IMR-90 (cell line): ENCODE results near the gene SH2D5. TPM values are rescaled to one million over a fixed set of nuclear protein-coding genes. Genes with fewer than 3 reads are reported as not detected.

ENCODE experiments used
- ATAC-seq: fragments of 200-7000 bp; cut with Tn5 transposase; 2 replicates; pipeline ENCODE4 v1.9.1; 2020; ENCODE audit warnings: low read depth, mild to moderate bottlenecking, moderate library complexity
- BruUV-seq: library from RNA; stranded (reverse); fragments of 400-500 nt; replicated peaks from 2 replicates; lab custom pipeline; 2021; lab: Mats Ljungman, UMichigan
- CTCF ChIA-PET: fragments of 300-600 bp; formaldehyde crosslinking; extraction: SDS; loops from one replicate; lab custom pipeline; 2021; ENCODE audit warnings: antibody characterized with exemption; lab: Yijun Ruan, JAX
- POLR2A ChIA-PET: fragments of 300-600 bp; sonication (Branson Sonifier 250); formaldehyde crosslinking; loops from one replicate; lab custom pipeline; 2022; ENCODE audit warnings: antibody characterized with exemption; ENCODE audit not compliant: unreplicated experiment; lab: Charles Lee
- DNase-seq: peaks from one replicate; pipeline ENCODE4 v3.0.0; 2013
- H2AFZ ChIP-seq: replicated peaks from 2 replicates; pipeline ENCODE3; 2013; ENCODE audit warnings: low read length, mild to moderate bottlenecking; ENCODE audit not compliant: poor library complexity
- H2AK5ac ChIP-seq: 2 replicates; pipeline ENCODE4 v1.6.1; 2013; ENCODE audit warnings: low read depth, low read length, inconsistent platforms
- H2AK9ac ChIP-seq: replicated peaks from 2 replicates; pipeline ENCODE3; 2013; ENCODE audit warnings: mild to moderate bottlenecking, low read depth, low read length, moderate library complexity; ENCODE audit not compliant: poor library complexity
- H2BK120ac ChIP-seq: 2 replicates; pipeline ENCODE4 v1.6.1; 2013; ENCODE audit warnings: low read depth, low read length, inconsistent platforms
- H2BK15ac ChIP-seq: 3 replicates; pipeline ENCODE4 v1.6.1; 2013; ENCODE audit warnings: low read depth, low read length, inconsistent platforms
- H2BK20ac ChIP-seq: 2 replicates; pipeline ENCODE4 v1.6.1; 2013; ENCODE audit warnings: low read depth, mild to moderate bottlenecking, inconsistent platforms, low read length, moderate library complexity
- H2BK5ac ChIP-seq: 2 replicates; pipeline ENCODE4 v1.6.1; 2013; ENCODE audit warnings: mild to moderate bottlenecking, low read depth, low read length, inconsistent platforms; ENCODE audit not compliant: poor library complexity, severe bottlenecking
- H3K14ac ChIP-seq: replicated peaks from 2 replicates; pipeline ENCODE4 v1.6.1; 2013; ENCODE audit warnings: low read depth, low read length, inconsistent platforms
- H3K18ac ChIP-seq: 2 replicates; pipeline ENCODE4 v1.6.1; 2013; ENCODE audit warnings: low read depth, low read length, control low read depth
- H3K23ac ChIP-seq: 2 replicates; pipeline ENCODE4 v1.6.1; 2013; ENCODE audit warnings: low read depth, low read length, inconsistent platforms
- H3K27ac ChIP-seq: 2 replicates; pipeline ENCODE4 v1.5.1; 2013; ENCODE audit warnings: mild to moderate bottlenecking, control low read depth, low read length; ENCODE audit not compliant: insufficient read depth
- H3K27me3 ChIP-seq: 2 replicates; pipeline ENCODE4 v1.6.1; 2013; ENCODE audit warnings: low read length; ENCODE audit not compliant: control insufficient read depth, insufficient read depth
- H3K36me3 ChIP-seq: 2 replicates; pipeline ENCODE4 v1.6.1; 2013; ENCODE audit warnings: low read length, mixed read lengths; ENCODE audit not compliant: control insufficient read depth, insufficient read depth
- H3K4ac ChIP-seq: 2 replicates; pipeline ENCODE4 v1.6.1; 2013; ENCODE audit warnings: low read depth, low read length, inconsistent platforms
- H3K4me1 ChIP-seq: 2 replicates; pipeline ENCODE4 v1.6.1; 2013; ENCODE audit warnings: low read length, mixed read lengths; ENCODE audit not compliant: control insufficient read depth, insufficient read depth
- H3K4me2 ChIP-seq: 2 replicates; pipeline ENCODE4 v1.6.1; 2013; ENCODE audit warnings: low read depth, mild to moderate bottlenecking, control low read depth, low read length, moderate library complexity
- H3K4me3 ChIP-seq: 2 replicates; pipeline ENCODE4 v1.5.1; 2013; ENCODE audit warnings: low read depth, mild to moderate bottlenecking, control low read depth, low read length, moderate library complexity; ENCODE audit not compliant: insufficient read depth
- H3K56ac ChIP-seq: 2 replicates; pipeline ENCODE4 v1.6.1; 2013; ENCODE audit warnings: low read length, inconsistent platforms; ENCODE audit not compliant: insufficient read depth; ENCODE audit errors: extremely low read depth
- H3K79me1 ChIP-seq, 2 experiments: 2 replicates each; pipeline ENCODE4 v1.6.1; 2013; ENCODE audit warnings: low read length in 2 of 2, inconsistent platforms in 1 of 2, low read depth in 1 of 2
- H3K9ac ChIP-seq: 2 replicates; pipeline ENCODE4 v1.6.1; 2013; ENCODE audit warnings: low read depth, low read length, control low read depth
- H3K9me1 ChIP-seq: 2 replicates; pipeline ENCODE4 v1.6.1; 2013; ENCODE audit warnings: low read length, inconsistent platforms; ENCODE audit not compliant: insufficient read depth
- H3K9me3 ChIP-seq: 2 replicates; pipeline ENCODE4 v1.6.1; 2013; ENCODE audit warnings: low read length; ENCODE audit not compliant: control insufficient read depth, insufficient read depth
- H4K20me1 ChIP-seq: 2 replicates; pipeline ENCODE4 v1.6.1; 2013; ENCODE audit warnings: low read length, inconsistent platforms; ENCODE audit not compliant: insufficient read depth
- H4K5ac ChIP-seq: 2 replicates; pipeline ENCODE4 v1.6.1; 2013; ENCODE audit warnings: mild to moderate bottlenecking, low read depth, low read length, control low read depth
- H4K8ac ChIP-seq, 2 experiments: 2 replicates each; pipeline ENCODE4 v1.6.1; 2013; ENCODE audit warnings: low read depth in 2 of 2, low read length in 2 of 2, control low read depth in 1 of 2, inconsistent platforms in 1 of 2
- H4K91ac ChIP-seq: 2 replicates; pipeline ENCODE4 v1.6.1; 2013; ENCODE audit warnings: low read depth, low read length, inconsistent platforms; ENCODE audit not compliant: insufficient read depth
- CEBPB ChIP-seq: IDR thresholded peaks from 2 replicates; pipeline ENCODE4 v1.6.1; 2012; ENCODE audit warnings: low read depth, low read length, improper control_type of control experiment
- MAFK ChIP-seq: IDR thresholded peaks from 2 replicates; pipeline ENCODE4 v1.6.1; 2012; ENCODE audit warnings: low read depth, low read length, improper control_type of control experiment
- MAZ ChIP-seq: IDR thresholded peaks from 2 replicates; pipeline ENCODE4 v1.6.1; 2012; ENCODE audit warnings: low read depth, mild to moderate bottlenecking, low read length, improper control_type of control experiment, moderate library complexity, borderline replicate concordance
- NFE2L2 ChIP-seq: fragments of 150-350 bp; IDR thresholded peaks from 2 replicates; pipeline ENCODE4 v1.6.1; 2016; ENCODE audit warnings: low read depth, mild to moderate bottlenecking, low read length
- POLR2A ChIP-seq: IDR thresholded peaks from 2 replicates; pipeline ENCODE4 v1.6.1; 2012; ENCODE audit warnings: mild to moderate bottlenecking, low read depth, low read length
- RAD21 ChIP-seq: IDR thresholded peaks from 2 replicates; pipeline ENCODE4 v1.6.1; 2012; ENCODE audit warnings: low read length, improper control_type of control experiment
- RCOR1 ChIP-seq: IDR thresholded peaks from 2 replicates; pipeline ENCODE4 v1.6.1; 2012; ENCODE audit warnings: mild to moderate bottlenecking, low read length, improper control_type of control experiment; ENCODE audit not compliant: insufficient replicate concordance
- RFX5 ChIP-seq: IDR thresholded peaks from 2 replicates; pipeline ENCODE4 v1.8.0; 2012; ENCODE audit warnings: low read depth, mild to moderate bottlenecking, low read length, moderate library complexity
- SMC3 ChIP-seq: fragments of 150-350 bp; IDR thresholded peaks from 2 replicates; pipeline ENCODE4 v1.6.1; 2016; ENCODE audit warnings: low read depth, mild to moderate bottlenecking, antibody characterized with exemption, low read length, moderate library complexity
- WGBS, 2 experiments: methylation state at CpG; one replicate each; pipeline versions ENCODE4 v1.1.5 to v1.1.7; 2013; ENCODE audit warnings: missing lambda C conversion rate in 2 of 2; ENCODE audit not compliant: insufficient read length in 1 of 2; ENCODE audit errors: extremely low coverage in 2 of 2; 5-methylcytosine and 5-hydroxymethylcytosine counted together
- dilution Hi-C: fragments of 300-500 bp; cut with HindIII; formaldehyde crosslinking; loops from one replicate; pipeline ENCODE4 v1.14.3; 2018; ENCODE audit warnings: low sequenced_read_pairs; ENCODE audit not compliant: unreplicated experiment
- in situ Hi-C: fragments of 300-500 bp; cut with MboI; formaldehyde crosslinking; loops from 3 replicates; pipeline ENCODE4 v1.14.3; 2019; ENCODE audit warnings: low sequenced_read_pairs, inconsistent platforms, mixed read lengths
- intact Hi-C: fragments of 100-400 bp; cut with micrococcal nuclease; formaldehyde crosslinking; loops from 2 replicates; pipeline ENCODE4 v1.10.0; 2022
- polyA plus RNA-seq, 3 experiments: library from polyadenylated mRNA; depleted of rRNA; stranded (reverse); fragments of >200 nt; gene quantifications; 2 replicates each; pipeline ENCODE4 v1.2.3, GENCODE V29; 2012; ENCODE audit warnings: low replicate concordance in 1 of 3
- total RNA-seq: library from RNA; depleted of rRNA; stranded (reverse); fragments of >200 nt; gene quantifications from 2 replicates; pipeline ENCODE4 v1.2.3, GENCODE V29; 2012
- TF ChIP-seq, protein P1 (sequence below): fragments of 150-350 bp; IDR thresholded peaks from 2 replicates; pipeline ENCODE4 v1.6.1; 2016; ENCODE audit warnings: low read depth, mild to moderate bottlenecking, low read length, moderate library complexity, borderline replicate concordance
- TF ChIP-seq, protein P2 (sequence below): conservative IDR thresholded peaks from 2 replicates; pipeline ENCODE4 v1.5.1; 2012; ENCODE audit warnings: mild to moderate bottlenecking, low read depth, low read length, improper control_type of control experiment

SH2D5 gene
- total and polyA plus RNA-seq, 2 of the 4 experiments (the other 2 are of a cell fraction): 7.2 to 14.4 TPM

DNA sequence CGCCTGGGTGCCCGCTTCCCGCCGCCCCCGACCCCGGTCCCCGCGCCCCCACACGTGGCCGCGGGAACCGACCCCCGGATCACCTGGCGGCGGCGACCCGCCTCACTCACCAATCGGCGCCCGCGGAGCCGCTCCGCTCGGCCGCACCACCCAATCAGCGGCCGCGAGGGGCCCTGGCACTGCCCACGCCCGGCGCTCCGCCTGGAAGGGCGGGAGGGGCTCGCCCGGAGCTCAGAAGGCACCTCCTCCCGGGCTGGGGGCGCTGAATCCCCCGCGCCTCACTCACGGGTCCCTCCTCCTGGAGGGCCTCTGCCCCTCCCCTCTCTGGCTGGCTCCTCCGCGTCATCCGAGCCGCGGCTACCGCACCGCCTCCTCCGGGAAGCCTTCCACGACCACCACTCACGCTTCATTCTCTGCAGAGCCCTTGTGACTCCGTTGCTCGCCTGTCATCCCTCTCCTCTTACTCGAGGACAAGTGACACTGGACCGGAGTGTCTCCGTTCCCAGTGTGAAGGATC, 374 bp downstream of the SH2D5 start (continued):
- TF ChIP-seq SMC3: no peak

- H3K36me3 ChIP-seq: no peaks in the 10 kb centered on the region
- H3K4me3 ChIP-seq: peak overlapping the region; percentile 60
- ChIA-PET POLR2A (interaction anchor here (0.6 kb wide), 1 partner anchor 23 kb away, joined by 3 read pairs; no protein-coding TSS in a partner anchor), CTCF (interaction anchor here (0.6 kb wide), 1 partner anchor 13 kb away, joined by 3 read pairs; no protein-coding TSS in a partner anchor)
- intact Hi-C loops (no loop called here), in situ Hi-C loops (no loop called here), dilution Hi-C loops (no loop called here)
- DNase-seq (no peak), ATAC-seq (peak; percentile 15)
- H4K8ac ChIP-seq: peak overlapping the region in 1 of 2 experiments; percentile 27; a peak in 1 of 4 replicates
- H4K20me1 ChIP-seq: no peaks in the 10 kb centered on the region
- peak overlapping the region; percentile 42; the same call in 1 of the 2 replicates for H2BK120ac ChIP-seq
- H2AK5ac ChIP-seq: peak overlapping the region; percentile 97
- H3K18ac ChIP-seq: no peak overlapping the region
- peak overlapping the region; percentile 95 for H2AK9ac ChIP-seq
- peaks cover 8% of the 10 kb centered on the region; the same call in 1 of the 2 replicates for H3K9me1 ChIP-seq
- H3K79me1 ChIP-seq: peaks cover 0 to 33% of the 10 kb centered on the region in 2 experiments; a peak in 3 of 4 replicates
- peak overlapping the region; percentile 59 for H3K23ac ChIP-seq
- H3K56ac ChIP-seq: no peak overlapping the region
- WGBS, 2 experiments: 6% methylated on average over 7 of the region's 62 CpGs; no CpG with 5 or more reads in 1 of the 2 experiments
- no peak overlapping the region for H2BK20ac ChIP-seq
- peak overlapping the region; percentile 86 for H3K4me2 ChIP-seq
- BruUV-seq: no TSS peak
- no peaks in the 10 kb centered on the region for H3K9me3 ChIP-seq
- peak overlapping the region; percentile 55 for H3K14ac ChIP-seq
- peak overlapping the region; percentile 92 for H2AFZ ChIP-seq
- peak overlapping the region; percentile 44; the same call in 1 of the 2 replicates for H3K9ac ChIP-seq
- H4K91ac ChIP-seq: no peak overlapping the region; the same call in 1 of the 2 replicates
- H4K5ac ChIP-seq: no peak overlapping the region
- H3K4ac ChIP-seq: peak overlapping the region; percentile 60
- H3K4me1 ChIP-seq: peaks cover 14% of the 10 kb centered on the region
- H3K27ac ChIP-seq: no peak overlapping the region; the same call in 1 of the 2 replicates
- no peak overlapping the region for H2BK5ac ChIP-seq
- H3K27me3 ChIP-seq: no peaks in the 10 kb centered on the region
- peak overlapping the region; percentile 60; the same call in 1 of the 3 replicates for H2BK15ac ChIP-seq
- no peak for TF ChIP-seq MAZ
- TF ChIP-seq MAFK: no peak
- TF ChIP-seq, protein P1, sequence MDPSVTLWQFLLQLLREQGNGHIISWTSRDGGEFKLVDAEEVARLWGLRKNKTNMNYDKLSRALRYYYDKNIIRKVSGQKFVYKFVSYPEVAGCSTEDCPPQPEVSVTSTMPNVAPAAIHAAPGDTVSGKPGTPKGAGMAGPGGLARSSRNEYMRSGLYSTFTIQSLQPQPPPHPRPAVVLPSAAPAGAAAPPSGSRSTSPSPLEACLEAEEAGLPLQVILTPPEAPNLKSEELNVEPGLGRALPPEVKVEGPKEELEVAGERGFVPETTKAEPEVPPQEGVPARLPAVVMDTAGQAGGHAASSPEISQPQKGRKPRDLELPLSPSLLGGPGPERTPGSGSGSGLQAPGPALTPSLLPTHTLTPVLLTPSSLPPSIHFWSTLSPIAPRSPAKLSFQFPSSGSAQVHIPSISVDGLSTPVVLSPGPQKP: no peak
- TF ChIP-seq RCOR1: no peak
- TF ChIP-seq POLR2A: no peak
- no peak for TF ChIP-seq SMC3
- no peak for TF ChIP-seq RFX5
- no peak for TF ChIP-seq RAD21
- TF ChIP-seq, protein P2, sequence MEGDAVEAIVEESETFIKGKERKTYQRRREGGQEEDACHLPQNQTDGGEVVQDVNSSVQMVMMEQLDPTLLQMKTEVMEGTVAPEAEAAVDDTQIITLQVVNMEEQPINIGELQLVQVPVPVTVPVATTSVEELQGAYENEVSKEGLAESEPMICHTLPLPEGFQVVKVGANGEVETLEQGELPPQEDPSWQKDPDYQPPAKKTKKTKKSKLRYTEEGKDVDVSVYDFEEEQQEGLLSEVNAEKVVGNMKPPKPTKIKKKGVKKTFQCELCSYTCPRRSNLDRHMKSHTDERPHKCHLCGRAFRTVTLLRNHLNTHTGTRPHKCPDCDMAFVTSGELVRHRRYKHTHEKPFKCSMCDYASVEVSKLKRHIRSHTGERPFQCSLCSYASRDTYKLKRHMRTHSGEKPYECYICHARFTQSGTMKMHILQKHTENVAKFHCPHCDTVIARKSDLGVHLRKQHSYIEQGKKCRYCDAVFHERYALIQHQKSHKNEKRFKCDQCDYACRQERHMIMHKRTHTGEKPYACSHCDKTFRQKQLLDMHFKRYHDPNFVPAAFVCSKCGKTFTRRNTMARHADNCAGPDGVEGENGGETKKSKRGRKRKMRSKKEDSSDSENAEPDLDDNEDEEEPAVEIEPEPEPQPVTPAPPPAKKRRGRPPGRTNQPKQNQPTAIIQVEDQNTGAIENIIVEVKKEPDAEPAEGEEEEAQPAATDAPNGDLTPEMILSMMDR: no peak
- no peak for TF ChIP-seq NFE2L2
- no peak for TF ChIP-seq CEBPB
Measured at GRCh38 chr1:20731057-20731991, 1.2 kb downstream of the SH2D5 start.
